Upper lobe of right lung (tissue), 1 donor: ENCODE data around the gene DLGAP3. TPM values are rescaled to one million over a fixed set of nuclear protein-coding genes. Genes with fewer than 3 reads are reported as not detected.

Source experiments
- ATAC-seq: fragments of 200-7000 bp; cut with Tn5 transposase; one replicate; pipeline ENCODE4 v1.9.1; 2020; ENCODE audit warnings: mild to moderate bottlenecking, moderate library complexity
- DNase-seq: peaks from one replicate; pipeline ENCODE4 v3.0.0-alpha.2; 2020
- H3K27ac ChIP-seq: fragments of 200-600 bp; one replicate; pipeline ENCODE4 v1.8.0; 2022
- H3K27me3 ChIP-seq: fragments of 200-600 bp; one replicate; pipeline ENCODE4 v1.8.0; 2022; ENCODE audit warnings: mild to moderate bottlenecking
- H3K36me3 ChIP-seq: fragments of 200-600 bp; one replicate; pipeline ENCODE4 v1.8.0; 2022
- H3K4me1 ChIP-seq: fragments of 200-600 bp; one replicate; pipeline ENCODE4 v1.8.0; 2022
- H3K4me3 ChIP-seq: fragments of 200-600 bp; one replicate; pipeline ENCODE4 v1.8.0; 2022; ENCODE audit warnings: mild to moderate bottlenecking
- H3K9me3 ChIP-seq: fragments of 200-600 bp; one replicate; pipeline ENCODE4 v1.8.0; 2022
- intact Hi-C: fragments of 100-400 bp; cut with DNase I; formaldehyde crosslinking; loops from one replicate; pipeline ENCODE4 v1.11.0; 2022
- total RNA-seq: library from RNA; stranded (reverse); fragmentation: NEBNext Ultra II Directional; extraction: Animal tissue kit (Norgen Biotek cat#: 25700); gene quantifications from one replicate; pipeline ENCODE4 v1.2.1, GENCODE V29; 2021
- TF ChIP-seq, protein P1 (sequence below): fragments of 200-600 bp; IDR thresholded peaks from one replicate; pipeline ENCODE4 v1.8.0; 2022; ENCODE audit warnings: antibody characterized with exemption
- donor health status: DM: no; HTN: yes; CAD: no; lungs with severe emphysema.

Gene DLGAP3
- total RNA-seq, 1 donor from 2014 or later: 0.35 TPM

DNA sequence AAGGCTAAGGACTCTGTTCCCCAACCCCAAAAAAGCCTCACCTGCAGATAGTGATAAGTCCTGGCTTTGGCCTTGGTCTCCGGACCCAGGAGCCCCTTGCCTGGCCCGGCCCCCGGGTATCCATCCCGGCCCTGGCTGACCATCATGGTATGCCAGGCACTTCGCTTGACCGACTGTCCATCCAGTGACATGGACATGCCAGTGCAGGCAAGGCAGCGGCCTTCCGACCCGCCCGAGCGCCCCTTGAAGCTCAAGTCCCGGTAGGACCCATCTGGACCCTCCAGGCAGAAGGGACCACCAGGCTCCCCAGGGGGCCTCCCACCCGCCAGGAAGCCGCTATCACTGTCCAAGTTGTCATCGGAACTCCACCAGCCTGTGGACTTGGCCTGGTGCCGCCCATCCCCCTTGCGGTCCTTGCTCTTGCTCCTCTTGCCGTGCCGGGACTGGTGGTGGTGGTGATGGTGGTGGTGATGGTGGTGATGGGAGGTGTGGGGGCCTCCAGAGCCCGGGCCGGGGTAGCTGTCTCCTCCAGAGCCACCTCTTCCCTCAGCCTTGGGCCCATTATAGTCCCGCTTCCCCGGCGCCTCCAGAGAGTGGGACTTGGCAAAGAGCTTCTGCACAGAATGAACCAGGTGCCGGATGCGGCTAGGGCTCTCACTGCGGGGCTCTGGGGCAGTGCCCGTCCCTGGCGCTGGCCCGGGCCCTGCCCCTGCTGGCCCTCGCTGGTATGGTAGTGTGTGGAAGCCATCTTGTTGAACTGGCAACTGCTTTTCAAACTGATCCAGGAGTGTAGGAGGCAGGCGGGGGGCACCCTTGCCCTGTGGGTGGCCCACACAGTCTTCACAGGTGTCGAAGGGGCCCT lies 25.0 kb downstream of the DLGAP3 start:
- ATAC-seq (no peak), DNase-seq (no peak)
- H3K36me3 ChIP-seq: no peaks in the 10 kb centered on the region
- H3K27me3 ChIP-seq: peaks cover 16% of the 10 kb centered on the region
- no peaks in the 10 kb centered on the region for H3K9me3 ChIP-seq
- H3K4me3 ChIP-seq: no peak overlapping the region
- H3K4me1 ChIP-seq: no peaks in the 10 kb centered on the region
- TF ChIP-seq, protein P1, sequence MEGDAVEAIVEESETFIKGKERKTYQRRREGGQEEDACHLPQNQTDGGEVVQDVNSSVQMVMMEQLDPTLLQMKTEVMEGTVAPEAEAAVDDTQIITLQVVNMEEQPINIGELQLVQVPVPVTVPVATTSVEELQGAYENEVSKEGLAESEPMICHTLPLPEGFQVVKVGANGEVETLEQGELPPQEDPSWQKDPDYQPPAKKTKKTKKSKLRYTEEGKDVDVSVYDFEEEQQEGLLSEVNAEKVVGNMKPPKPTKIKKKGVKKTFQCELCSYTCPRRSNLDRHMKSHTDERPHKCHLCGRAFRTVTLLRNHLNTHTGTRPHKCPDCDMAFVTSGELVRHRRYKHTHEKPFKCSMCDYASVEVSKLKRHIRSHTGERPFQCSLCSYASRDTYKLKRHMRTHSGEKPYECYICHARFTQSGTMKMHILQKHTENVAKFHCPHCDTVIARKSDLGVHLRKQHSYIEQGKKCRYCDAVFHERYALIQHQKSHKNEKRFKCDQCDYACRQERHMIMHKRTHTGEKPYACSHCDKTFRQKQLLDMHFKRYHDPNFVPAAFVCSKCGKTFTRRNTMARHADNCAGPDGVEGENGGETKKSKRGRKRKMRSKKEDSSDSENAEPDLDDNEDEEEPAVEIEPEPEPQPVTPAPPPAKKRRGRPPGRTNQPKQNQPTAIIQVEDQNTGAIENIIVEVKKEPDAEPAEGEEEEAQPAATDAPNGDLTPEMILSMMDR: no peak
- intact Hi-C loops: no loop called here
- no peak overlapping the region for H3K27ac ChIP-seq

DNA sequence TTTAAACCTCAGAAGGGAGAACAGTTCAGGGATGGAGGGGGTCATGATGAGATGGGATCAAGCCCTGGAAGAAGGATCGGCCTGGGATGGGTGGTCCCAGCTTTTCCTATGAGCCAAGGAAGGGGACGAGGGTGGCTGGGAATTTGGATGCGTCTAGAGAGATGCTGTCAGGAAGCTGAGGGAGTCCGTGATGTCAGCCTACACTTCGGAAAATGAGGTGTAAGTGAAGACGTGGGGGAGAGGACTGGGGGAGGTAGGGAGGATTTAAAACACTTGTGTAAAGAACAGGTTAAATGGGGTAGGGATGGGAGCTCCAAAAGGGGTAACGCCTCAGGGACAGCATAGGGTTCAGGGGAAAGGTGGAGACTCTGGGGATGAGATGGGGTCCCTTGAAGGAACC lies 27.5 kb downstream of the DLGAP3 start:
- Histone ChIP-seq H3K27me3 (peaks cover 16% of the 10 kb centered on the region), H3K4me1 (no peaks in the 10 kb centered on the region), H3K4me3 (no peak overlapping the region), H3K36me3 (no peaks in the 10 kb centered on the region), H3K27ac (no peak overlapping the region), H3K9me3 (no peaks in the 10 kb centered on the region)
- intact Hi-C loops: no loop called here
- TF ChIP-seq, protein P1: no peak
- ATAC-seq: no peak
- no peak for DNase-seq

DNA sequence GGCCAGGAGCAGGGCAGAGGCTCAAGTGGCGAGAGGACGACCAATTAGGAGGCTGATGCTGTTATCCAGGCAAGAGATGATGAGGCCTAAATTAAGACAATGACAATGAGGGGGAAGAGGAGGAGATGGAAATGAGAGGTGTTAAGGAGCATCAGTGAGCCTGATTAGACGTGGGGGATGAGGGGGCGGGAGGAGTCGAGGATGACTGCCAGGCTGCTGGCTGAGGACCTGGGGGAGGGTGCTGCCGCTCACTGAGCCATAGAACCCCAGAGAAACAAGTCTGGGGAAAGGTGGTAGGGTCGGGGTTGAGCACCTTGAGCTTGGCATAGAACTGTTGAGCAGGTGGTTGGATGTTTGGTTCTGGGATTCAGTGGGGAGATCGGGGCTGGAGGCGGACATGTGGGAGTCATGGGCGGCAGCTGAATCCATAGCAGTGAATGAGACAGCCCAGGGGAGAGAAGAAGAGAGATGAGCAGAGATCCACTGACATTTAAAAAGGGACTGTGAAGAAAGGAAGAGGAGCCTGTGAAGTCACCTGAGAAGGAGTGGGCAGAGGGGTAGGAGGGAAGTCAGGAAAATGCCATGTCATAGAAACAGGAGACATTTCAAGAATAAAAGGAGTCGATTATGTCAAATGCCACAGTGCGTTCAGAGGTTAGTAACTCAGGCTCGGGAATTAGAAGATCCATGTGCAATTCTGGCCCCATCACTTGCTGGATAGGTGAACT lies 28.5 kb downstream of the DLGAP3 start:
- Histone ChIP-seq H3K4me1 (no peaks in the 10 kb centered on the region), H3K36me3 (no peaks in the 10 kb centered on the region), H3K27ac (no peak overlapping the region), H3K27me3 (peaks cover 16% of the 10 kb centered on the region), H3K4me3 (no peak overlapping the region), H3K9me3 (no peaks in the 10 kb centered on the region)
- TF ChIP-seq, protein P1: no peak
- no peak for DNase-seq
- intact Hi-C loops: no loop called here
- no peak for ATAC-seq

DNA sequence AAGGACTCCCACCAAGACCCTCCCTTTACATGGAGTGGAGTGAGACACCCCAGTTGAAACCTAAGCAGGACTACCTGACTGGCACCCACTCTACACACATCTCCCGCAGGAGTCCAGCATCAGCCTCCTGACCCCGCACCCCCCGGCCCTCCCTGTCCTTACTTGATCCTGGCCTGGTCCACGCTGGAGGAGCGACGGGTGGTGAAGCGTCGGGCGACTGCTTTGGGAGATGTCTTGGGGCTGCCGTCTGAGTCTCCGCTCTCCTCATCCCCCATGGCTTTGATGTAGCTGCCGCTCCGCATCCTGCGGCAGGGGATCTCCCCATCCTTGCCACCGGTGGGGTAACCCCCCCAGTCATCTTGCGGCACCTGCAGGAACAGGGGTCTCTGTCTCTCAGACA lies 29.5 kb downstream of the DLGAP3 start:
- ATAC-seq (no peak), DNase-seq (no peak)
- H3K27ac ChIP-seq: no peak overlapping the region
- TF ChIP-seq, protein P1: no peak
- H3K36me3 ChIP-seq: no peaks in the 10 kb centered on the region
- H3K4me3 ChIP-seq: no peak overlapping the region
- no peaks in the 10 kb centered on the region for H3K4me1 ChIP-seq
- intact Hi-C loops: no loop called here
- H3K27me3 ChIP-seq: peaks cover 16% of the 10 kb centered on the region
- H3K9me3 ChIP-seq: no peaks in the 10 kb centered on the region

DNA sequence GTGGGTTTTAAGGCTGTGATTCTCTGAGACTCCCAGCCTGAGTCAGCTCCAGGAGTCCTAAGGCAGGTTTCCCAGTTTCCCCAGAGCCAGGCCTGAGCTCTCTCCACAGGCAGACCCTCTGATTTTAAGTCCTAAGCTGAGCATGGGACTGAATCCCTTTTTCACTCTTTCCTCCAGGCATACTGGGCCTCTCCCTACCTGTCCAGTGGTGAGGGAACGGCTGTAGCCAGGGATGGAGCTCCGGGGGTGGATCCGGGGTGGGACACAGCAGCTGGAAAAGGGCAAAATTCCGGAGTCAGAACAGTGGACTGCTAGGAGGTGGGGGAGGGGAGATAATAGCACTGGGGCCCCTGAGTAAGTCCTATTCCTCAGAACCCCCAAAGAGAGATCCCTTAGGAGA lies 30.0 kb downstream of the DLGAP3 start:
- Histone ChIP-seq H3K4me3 (no peak overlapping the region), H3K9me3 (no peaks in the 10 kb centered on the region), H3K27ac (no peak overlapping the region), H3K27me3 (peaks cover 16% of the 10 kb centered on the region), H3K4me1 (no peaks in the 10 kb centered on the region), H3K36me3 (no peaks in the 10 kb centered on the region)
- DNase-seq (no peak), ATAC-seq (no peak)
- intact Hi-C loops: no loop called here
- TF ChIP-seq, protein P1: no peak
